Activated CD4-positive, alpha-beta T cell treated with anti-CD3 and anti-CD28 coated beads, Interleukin-2, amount 50 U/mL, for 1 hour (primary cell): Measurements from ENCODE around the gene ST6GAL2.

Experiments
- DNase-seq: peaks from one replicate; pipeline ENCODE4 v3.0.0-alpha.2; 2020

Gene ST6GAL2, protein sequence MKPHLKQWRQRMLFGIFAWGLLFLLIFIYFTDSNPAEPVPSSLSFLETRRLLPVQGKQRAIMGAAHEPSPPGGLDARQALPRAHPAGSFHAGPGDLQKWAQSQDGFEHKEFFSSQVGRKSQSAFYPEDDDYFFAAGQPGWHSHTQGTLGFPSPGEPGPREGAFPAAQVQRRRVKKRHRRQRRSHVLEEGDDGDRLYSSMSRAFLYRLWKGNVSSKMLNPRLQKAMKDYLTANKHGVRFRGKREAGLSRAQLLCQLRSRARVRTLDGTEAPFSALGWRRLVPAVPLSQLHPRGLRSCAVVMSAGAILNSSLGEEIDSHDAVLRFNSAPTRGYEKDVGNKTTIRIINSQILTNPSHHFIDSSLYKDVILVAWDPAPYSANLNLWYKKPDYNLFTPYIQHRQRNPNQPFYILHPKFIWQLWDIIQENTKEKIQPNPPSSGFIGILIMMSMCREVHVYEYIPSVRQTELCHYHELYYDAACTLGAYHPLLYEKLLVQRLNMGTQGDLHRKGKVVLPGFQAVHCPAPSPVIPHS

GRCh38 chr2:106885971-106886915, at the start of gene ST6GAL2:
Gene ST6GAL2, minus strand, starts transcription at chr2:106886167. Its CDS starts 42,190 bp downstream, at chr2:106843977.
- no peak for DNase-seq

- no peak for DNase-seq
Measured at GRCh38 chr2:106932644-106933043, 46.7 kb upstream of the ST6GAL2 start.

DNA sequence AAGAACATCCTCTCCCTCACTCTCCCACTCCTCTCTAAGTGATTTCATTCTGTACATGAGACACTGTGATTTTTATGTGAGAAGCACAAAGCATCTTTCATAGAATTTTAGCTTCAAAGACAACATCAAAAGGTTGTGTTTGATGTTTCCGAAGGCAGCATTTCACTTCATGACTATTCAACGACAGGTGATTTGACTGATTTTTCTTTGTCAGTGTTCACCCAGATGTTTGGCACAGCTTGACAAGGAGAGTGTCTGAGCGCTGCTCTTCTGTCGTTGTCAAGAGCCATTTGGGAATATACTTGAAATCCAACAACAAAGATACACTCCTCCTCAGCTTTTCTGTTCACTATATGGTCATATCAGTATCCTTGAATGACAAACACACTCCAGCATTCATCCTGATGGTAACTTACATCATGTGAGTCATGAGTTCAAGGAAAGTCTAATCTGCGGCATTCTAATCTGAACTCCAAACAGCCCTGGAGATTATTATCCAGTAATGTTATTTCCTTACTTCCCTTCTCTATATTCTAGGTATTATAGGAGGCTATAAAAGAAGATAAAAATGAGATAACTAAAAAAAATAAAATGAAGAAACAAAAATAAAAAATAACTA, 45.9 kb upstream of the ST6GAL2 start:
- DNase-seq, result no peak

DNA sequence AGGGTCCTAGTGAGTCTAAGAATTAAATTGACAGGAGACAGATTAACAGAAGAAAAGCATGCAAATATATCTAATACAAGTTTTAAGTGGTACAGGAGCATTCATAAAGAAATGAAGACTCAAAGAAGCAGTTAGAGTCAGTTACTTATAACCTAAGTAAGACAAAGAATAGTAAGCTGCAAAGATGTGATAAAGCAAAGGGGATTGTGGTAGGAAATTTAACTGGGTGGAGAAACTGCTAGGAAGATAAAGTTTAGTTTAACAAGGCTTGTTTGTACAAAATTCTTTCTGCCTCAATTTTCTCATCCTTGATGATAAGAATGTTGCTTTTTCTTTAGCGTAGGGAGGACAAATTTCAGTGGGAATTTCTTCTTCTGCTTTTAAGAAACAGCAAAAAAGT, 35.5 kb upstream of the ST6GAL2 start:
- DNase-seq, result no peak

- DNase-seq, result no peak
Measured at GRCh38 chr2:106919012-106919411, 33.0 kb upstream of the ST6GAL2 start.

- DNase-seq, result no peak
Measured at GRCh38 chr2:106904242-106904641, 18.3 kb upstream of the ST6GAL2 start.

DNA sequence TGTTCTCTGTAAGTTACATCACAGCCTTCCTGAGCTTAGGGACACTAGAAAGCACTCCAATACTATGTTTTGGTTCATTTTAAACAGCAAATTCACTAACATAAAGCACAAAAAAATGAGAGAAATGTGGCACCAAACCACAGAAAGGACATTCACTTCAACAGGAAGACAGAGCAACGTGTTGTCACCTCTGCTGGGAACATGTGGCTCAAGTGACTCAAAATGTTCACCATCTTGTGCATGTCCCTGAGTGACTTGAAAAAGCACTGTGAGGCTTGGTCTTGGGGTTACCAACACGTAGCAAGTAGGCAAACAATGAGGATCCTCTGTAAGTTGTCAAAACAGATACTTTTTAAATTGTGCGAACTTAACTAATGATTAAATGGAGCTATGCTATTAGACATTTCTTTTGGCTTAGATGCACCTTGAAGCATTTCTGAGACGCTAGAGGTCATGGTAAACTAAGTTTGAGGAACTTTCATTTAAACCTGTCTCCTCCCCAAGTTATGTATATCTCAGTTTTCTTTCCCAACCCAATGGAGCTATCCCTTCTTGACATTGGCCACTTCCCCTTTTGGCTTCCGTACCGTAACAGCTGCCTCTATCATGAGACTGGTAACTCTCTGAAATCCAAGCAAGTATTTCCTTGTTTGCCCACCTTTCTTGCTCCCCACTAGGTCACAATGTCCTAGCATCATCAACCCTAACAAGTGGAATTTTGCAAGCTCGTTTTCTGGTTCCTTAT, 14.0 kb upstream of the ST6GAL2 start:
- DNase-seq, result no peak

DNA sequence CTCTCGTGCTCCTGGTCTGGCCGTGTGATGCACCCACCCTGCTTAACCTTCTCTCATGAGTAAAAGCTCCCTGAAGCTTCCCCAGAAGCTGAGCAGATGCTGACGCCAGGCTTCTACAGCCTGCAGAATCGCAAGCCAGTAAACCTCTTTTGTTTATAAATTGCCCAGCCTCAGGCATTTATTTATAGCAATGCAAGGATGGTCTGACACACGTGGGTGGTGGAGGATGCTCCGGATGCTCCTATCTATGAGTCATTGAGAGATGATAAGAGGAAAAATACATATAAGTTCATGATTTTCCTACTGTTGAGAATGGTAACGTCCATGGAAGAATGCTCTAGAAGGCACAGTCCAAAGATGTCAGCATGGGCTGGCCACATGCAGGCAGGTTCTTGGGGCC, 8.6 kb upstream of the ST6GAL2 start:
- DNase-seq, result no peak

GRCh38 chr2:106892048-106892447, 6.1 kb upstream of the ST6GAL2 start:
- DNase-seq, result no peak

GRCh38 chr2:106890606-106891005, 4.6 kb upstream of the ST6GAL2 start:
- no peak for DNase-seq

- no peak for DNase-seq
Measured at GRCh38 chr2:106886916-106887758, 1.2 kb upstream of the ST6GAL2 start.

GRCh38 chr2:106885329-106885728, 638 bp downstream of the ST6GAL2 start:
- no peak for DNase-seq

GRCh38 chr2:106882673-106883072, 3.3 kb downstream of the ST6GAL2 start:
- DNase-seq, result no peak

- DNase-seq, result no peak
Measured at GRCh38 chr2:106878206-106878605, 7.8 kb downstream of the ST6GAL2 start.

DNA sequence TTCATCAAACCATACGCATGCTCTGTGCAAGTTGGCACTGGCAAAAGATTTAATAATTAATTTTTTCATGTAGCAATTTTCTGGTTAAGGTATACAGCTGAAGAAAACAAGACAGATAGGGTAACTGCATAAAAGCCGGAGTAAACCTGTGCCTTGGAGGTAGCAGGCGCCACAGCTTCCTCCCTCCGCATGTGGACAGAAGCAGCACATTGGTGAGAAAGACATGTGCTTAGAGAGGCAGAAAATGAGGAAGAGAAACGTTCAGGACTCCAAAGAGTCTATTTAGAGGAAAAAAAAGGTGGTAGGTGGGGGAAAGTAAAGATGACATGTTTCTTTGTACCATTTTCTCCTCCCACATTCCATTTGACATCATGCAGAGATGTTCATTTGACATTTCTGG, 9.3 kb downstream of the ST6GAL2 start:
- DNase-seq, result no peak

GRCh38 chr2:106869512-106870275, 16.3 kb downstream of the ST6GAL2 start:
- no peak for DNase-seq

DNA sequence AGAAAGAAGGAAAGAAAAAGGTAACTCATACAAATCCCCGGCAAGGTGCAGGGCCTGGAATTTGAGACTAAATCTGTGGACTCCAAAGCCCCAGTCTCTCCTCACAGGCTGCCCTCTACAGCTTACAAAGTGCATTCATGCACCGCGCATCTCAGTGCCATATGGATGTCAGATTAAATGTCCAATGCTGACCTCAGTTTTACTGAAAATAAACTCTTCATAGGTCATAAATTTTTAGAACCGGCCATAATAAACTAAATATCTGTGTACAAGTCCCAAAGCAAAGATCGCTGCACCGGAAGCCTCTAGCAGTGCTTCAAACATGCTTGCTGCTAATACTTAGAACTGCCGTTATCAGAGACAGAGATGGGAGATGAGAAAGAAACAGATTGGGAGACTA, 17.7 kb downstream of the ST6GAL2 start:
- DNase-seq, result no peak

DNA sequence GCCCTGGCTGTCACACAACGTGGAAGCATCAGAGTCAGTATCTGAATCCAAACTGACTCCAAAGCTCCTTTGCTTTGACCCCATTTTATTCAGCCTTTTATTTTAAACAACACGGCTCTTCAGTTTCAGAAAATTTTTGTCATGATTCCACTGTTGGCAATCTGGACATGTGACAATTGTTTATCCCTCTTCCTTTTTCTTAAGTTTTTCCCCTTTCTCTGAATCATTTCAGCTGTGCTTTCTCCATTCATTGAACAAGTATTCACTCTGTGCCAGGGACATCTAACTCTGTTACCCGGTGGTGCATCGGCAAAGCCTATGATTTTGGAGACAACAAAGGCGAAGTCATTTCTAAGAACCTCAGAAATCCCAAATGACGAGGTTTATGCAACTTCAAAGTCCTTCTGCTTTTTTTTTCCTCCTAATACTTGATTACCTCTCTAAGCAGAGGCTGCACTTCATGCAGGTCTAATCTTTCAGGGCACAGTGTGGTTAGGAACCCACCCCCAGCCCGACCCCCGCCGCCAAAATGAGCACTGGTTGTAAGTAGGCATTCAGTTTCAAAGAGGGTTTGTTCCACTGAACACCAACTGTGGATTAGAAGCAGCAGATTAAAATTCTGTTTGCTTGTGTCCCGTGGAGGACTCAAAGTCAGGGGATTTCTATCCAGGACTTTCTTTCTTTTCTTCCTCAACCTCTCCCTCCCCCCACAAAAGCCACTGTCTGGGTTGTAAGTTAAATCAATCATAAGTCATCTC, 18.6 kb downstream of the ST6GAL2 start:
- DNase-seq, result no peak

DNA sequence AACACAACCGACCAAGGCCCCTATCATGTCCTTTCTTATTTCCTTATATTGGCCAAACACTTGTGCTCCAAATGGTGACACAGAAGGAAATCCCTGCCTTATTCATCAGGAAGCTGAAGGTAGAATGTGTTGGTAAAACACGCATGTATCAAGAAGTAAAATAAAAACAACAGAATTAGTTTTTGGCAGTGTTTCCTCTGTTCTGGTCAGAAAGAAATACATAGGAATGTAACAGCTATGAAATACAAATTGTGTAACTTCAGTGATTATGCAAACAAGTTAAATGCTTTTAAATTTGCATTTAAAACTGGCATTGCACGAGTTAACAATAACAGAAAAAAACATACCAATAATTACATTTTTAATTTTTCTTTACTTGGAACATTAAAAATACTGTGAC, 19.3 kb downstream of the ST6GAL2 start:
- no peak for DNase-seq

- DNase-seq, result no peak
Measured at GRCh38 chr2:106864051-106864450, 21.9 kb downstream of the ST6GAL2 start.
